Stimulated activated CD4-positive, alpha-beta T cell treated with anti-CD3 and anti-CD28 coated beads, Interleukin-1b, Interleukin-23, amount 100 ng/mL, for 24 hours (primary cell): ENCODE data around the gene RNF126.
"Not testable (repeated sequence)": the region's sequence is repeated elsewhere in the genome, so short reads cannot be mapped to it uniquely, and the experiment has no call there.

ENCODE experiments used
- DNase-seq, 4 experiments: peaks; one replicate each; pipeline ENCODE4 v3.0.0-alpha.2; 2020; ENCODE audit warnings: low read depth in 4 of 4, low spot score in 1 of 4

Gene RNF126

DNA sequence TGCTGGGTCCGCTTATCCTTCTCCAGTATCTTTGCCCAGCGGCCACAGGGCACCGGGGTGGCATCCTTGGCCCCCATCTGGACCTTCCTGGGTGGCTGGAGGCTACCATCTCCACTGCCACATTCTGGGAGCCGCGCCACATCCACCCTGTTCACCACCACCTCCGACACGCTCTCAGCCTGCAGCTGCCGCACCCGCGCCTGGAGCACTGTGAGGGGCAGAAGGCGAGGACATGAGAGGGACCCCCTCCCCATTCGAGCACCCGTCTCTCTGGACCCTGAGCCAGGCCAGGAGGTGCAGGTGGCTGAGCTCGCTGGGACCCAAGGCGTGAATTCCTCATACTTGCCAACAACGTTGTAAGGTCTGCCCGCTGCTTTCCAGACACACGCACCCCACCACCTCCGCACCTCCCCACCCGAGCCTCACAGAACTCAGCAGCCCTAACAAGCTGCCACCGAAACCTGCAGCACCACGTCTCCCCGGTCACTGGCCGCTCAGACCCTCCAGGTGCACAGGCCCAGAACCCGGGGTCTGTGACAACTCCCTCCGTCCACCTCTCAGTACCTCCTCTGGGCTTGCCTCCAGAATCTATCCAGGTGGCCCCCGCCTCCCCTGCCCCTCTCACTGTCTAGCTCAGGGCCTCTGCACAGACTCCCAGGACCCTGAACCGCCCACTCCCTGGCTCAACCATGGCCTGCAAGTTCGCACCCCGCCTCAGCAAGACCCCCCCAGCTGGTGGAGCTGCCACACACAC, 32.9 kb downstream of the RNF126 start:
- DNase-seq = no peak

GRCh38 chr19:629515-629914, 33.5 kb downstream of the RNF126 start:
- not testable (repeated sequence) for DNase-seq

- no peak for DNase-seq
Measured at GRCh38 chr19:628168-628567, 34.8 kb downstream of the RNF126 start.

GRCh38 chr19:626566-626965, 36.4 kb downstream of the RNF126 start:
- DNase-seq = not testable (repeated sequence)

DNA sequence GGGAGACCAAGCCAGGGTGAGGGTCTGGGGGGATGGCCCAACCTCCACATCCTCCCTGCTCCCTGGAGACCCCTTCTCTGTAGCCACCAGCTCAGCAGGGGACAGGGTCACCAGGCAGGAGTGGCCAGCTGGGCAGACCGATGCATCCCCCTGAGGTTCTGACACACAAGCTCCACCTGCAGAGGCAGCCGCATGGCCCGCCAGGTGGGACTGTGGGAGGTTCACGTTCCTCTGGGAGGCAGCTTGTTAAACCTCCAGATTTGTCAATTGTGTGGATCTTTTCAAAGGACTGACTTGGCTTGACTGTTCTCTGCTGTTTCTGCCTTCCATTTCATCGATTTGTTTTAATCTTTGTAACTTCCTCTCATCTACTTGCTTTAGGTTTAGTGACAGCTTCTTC, 37.8 kb downstream of the RNF126 start:
- DNase-seq = no peak

DNA sequence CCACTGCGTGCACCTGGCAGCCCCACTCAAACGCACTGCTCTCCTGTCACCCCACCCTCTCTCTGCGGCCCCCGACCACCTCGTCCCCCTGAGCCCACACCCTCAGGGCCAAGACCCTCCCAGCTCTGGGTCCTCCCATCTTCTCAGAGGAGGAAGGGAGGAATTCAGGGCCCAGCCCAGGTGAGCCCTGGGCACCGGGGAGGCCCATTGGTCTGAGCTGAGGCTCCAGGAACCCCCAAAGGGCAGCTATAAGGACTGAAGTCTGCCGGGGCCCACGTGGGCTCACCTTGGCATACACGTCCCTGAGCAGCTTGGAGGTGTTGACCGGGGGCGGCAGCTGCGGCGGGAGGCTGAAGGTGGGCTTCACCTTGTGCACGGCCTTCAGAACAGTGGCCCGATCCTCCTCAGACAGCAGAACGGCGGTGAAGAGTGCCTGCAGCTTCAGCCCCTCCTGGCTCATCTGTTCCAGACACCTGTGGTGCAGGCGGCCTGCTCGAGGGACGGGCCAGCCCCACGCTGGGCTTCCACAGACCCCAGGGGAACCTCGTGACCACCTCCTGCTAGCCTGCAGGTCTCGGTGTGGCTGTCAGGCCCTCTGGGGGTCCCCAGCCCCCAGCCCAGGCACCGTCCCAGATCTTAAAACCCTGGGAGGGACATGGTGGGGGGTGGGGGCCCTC, 38.4 kb downstream of the RNF126 start:
- DNase-seq = no peak

GRCh38 chr19:623974-624373, 39.0 kb downstream of the RNF126 start:
- no peak for DNase-seq

- DNase-seq = no peak
Measured at GRCh38 chr19:623175-623916, 39.7 kb downstream of the RNF126 start.

DNA sequence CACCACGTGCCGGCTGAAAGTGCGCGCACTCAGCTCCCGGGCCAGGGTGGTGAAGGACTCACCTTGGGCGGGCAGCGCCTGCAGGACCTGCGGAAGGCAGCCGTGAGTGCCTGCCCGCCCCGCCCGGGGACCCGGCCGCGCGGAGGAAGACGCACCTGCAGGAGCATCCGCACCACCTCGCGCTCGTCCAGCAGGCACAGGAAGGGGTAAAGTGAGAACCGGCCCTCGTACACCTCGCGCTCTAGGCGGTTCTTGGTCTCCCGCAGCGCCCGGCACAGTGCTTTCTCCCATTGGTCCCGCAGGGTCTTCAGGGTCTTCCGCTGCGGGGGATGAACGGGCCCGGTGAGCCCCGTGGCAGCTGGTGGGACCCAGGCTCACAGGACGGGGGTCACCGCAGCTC, 40.3 kb downstream of the RNF126 start:
- DNase-seq = no peak

DNA sequence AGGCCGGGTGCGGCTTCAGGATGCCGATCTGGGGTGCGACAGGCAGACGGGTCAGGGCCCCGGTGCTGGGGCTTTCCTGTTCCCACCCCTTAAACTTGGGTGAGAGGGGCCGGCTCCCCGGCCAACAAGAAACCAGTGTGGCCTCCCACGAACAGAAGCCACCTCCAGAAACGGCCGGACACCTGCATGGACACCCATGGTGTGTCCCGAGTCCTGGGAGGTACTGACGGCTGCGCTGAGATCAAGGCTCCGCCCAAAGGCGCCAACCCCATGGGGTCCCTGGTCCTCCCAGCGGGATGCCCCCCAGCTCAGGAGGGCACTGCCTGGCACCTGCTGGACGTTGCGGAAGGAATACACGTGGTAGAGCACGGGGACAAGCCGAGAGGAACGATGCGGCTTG, 41.2 kb downstream of the RNF126 start:
- no peak for DNase-seq

- DNase-seq = not testable (repeated sequence)
Measured at GRCh38 chr19:621191-621590, 41.8 kb downstream of the RNF126 start.

DNA sequence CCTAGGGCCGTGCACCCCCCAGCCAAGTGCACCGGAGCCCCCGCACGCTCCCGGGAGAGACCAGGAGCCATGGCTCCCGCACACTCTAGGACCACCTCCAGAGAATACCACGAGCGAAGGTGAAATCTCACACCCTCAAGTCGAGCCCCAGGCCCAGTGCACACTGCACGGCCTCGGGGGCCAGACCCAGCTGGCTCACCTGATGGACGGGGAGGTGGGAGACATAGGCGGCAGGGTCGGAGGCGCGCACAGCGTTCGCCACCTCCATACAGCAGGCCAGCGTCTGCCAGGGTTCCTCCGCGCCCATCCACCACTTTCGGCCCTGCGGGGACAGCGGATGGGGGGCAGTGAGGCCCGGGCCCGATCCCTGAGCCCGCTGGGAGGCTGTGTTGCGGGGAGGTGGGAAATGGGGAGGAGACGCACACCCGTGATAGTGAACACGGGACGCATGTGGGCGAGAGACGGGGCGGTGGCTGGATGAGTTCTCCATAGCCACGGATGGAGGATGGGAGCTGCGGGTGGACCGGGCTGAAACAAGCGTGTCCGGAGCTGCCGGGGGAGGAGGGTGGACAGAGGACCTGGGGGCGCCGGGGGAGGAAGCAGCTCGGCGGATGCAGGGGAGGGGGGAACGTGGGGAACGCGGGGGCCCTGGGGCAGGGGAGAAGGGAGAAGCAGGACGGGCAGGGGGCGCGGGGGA, 42.7 kb downstream of the RNF126 start:
- DNase-seq = no peak

DNA sequence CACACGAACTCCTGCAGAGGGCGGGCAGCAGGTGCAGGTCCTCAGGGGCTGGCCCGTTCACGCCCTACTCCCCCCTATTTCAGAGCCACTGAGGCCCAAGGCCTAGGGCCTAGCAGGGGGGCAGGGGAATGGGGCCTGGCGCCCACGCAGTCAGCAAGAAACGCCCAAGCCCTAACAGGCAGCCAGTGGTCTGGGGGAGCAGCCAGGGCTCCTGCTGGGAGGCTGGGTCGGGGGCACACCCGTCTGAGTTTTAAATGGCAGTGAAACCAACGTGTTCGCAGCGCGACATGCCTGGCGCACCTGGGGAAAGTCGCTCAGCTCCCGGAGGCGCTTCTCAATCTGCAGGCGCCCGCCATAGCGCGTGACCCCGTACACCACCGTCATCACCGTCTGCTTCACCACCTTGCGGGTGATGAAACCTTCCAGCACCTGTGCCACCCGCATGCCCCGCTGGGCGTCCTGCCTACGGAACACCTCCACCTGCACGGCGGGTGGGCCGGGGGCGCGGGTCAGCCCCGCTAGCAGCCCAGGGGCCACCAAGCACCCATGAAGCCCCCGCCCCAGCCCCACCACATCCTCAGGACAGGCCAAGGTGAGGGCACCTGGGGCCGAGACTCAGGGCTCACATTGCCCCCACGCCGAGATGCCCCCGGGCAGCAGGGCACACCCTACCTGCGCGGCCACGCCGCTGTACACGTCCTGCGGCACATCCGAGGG, 43.6 kb downstream of the RNF126 start:
- no peak for DNase-seq

DNA sequence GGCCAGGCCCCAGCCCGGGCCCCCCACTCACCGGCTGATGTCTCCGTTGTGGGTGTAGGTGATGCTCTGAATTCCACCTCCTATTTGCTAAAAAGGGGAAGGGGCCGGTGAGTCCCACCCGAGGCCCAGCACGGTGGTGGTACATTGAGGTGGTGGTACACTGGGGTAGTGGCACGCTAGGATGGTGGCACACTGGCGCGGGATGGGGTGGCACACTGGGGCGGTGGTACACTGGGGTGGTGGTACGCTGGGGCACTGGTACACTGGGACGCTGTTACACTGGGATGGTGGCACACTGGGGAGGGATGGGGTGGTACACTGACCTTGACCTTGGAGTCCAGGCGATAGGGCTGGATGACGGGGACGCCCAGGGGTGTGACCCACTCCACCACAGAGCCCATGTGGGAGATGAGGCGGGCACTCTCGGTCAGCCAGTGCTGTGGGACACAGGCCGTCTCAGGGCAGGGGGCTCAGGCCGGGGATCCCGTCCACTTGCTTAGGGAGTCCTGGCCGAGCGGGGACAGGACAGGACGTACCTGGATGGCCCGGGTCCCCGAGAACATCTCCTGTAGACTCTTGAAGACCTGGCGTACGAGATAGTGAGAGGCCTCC, 44.2 kb downstream of the RNF126 start:
- no peak for DNase-seq

DNA sequence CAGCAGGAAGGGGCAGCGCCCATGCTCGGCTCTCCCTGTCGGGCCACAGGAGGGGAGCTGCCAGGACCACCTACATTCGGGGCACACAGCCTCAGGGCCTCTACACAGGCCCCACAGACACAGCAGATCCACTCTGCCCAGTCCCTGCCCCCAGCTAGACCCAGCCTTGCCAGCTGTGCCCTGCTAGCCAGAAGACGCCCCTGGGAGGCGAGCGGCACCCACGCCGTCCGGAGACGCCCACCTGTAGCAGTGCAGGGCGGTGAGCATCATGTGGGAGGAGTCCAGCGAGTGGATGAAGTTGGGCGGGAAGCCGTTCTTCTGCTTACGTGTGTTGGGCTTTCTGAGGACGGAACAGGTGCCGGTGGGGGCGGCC, 44.8 kb downstream of the RNF126 start:
- DNase-seq = no peak

GRCh38 chr19:617551-618246, 45.3 kb downstream of the RNF126 start:
- no peak for DNase-seq

DNA sequence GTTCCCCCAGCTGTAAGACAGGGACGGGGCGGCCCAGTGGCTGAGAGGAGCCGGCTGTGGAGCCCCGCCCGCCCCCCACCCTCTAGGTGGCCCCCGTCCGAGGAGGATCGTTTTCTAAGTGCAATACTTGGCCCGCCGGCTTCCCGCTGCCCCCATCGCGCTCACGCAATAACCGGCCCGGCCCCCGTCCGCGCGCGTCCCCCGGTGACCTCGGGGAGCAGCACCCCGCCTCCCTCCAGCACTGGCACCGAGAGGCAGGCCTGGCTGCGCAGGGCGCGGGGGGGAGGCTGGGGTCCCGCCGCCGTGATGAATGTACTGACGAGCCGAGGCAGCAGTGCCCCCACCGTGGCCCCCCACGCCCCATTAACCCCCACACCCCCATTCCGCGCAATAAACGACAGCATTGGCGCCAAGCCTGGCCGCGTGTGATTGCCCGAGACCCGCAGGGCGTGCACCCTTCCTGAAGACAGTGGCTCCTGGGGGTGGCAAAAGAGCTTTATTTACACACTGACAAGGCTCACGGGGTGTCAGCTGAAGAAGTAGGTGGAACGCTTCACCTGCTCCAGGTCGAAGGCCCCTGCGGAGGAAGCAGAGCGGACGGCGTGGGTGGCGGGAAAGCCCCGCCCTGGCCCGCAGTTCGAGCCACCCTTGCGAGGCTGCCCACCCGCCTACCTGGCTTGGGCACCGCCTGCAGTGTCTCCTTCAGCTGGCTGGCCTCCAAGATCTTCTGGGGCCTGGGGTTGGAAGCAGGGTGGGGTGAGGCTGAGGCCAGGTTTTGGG, 46.1 kb downstream of the RNF126 start:
- no peak for DNase-seq

GRCh38 chr19:616062-616700, 46.8 kb downstream of the RNF126 start:
- DNase-seq = no peak

- DNase-seq = no peak
Measured at GRCh38 chr19:615619-616018, 47.4 kb downstream of the RNF126 start.
